ENCODE results near the gene ARHGAP26. TPM values are rescaled to one million over a fixed set of nuclear protein-coding genes. Genes with fewer than 3 reads are reported as not detected.

The ARHGAP26 gene
- total RNA-seq, 1 experiment from 2014 or later = 79.8 TPM

GRCh38 chr5:143230676-143230996 is 460.5 kb downstream of the ARHGAP26 start:
- Mint-ChIP-seq H3K27me3 (ENCODE audit: insufficient read depth, unreplicated experiment) (no peaks in the 10 kb centered on the region), H3K4me1 (ENCODE audit: low read depth, unreplicated experiment) (peaks cover 10% of the 10 kb centered on the region), H3K4me3 (ENCODE audit: unreplicated experiment) (no peak overlapping the region), H3K9me3 (ENCODE audit: unreplicated experiment) (no peaks in the 10 kb centered on the region), H3K27ac (ENCODE audit: unreplicated experiment) (no peak overlapping the region), H3K36me3 (ENCODE audit: insufficient read depth, unreplicated experiment) (peaks cover 9% of the 10 kb centered on the region)
- intact Hi-C loops (cut with micrococcal nuclease; ENCODE audit: unreplicated experiment) = no loop called here
- Histone ChIP-seq H3K9me3 (no peaks in the 10 kb centered on the region), H3K4me1 (no peaks in the 10 kb centered on the region), H3K36me3 (ENCODE audit: control insufficient read depth, insufficient read depth, low read length) (no peaks in the 10 kb centered on the region), H3K27me3 (replicated peaks; ENCODE audit: control insufficient read depth, insufficient read depth, low read length) (no peaks in the 10 kb centered on the region), H3K4me3 (ENCODE audit: low read depth, low read length) (no peak overlapping the region)
- no TSS peak for BruUV-seq (replicated peaks)
- CTCF ChIA-PET = interaction anchor here (0.6 kb wide), 1 partner anchor 132 kb away, joined by 5 read pairs; no protein-coding TSS in a partner anchor
- POLR2A ChIA-PET = no interaction called here
- no peak for DNase-seq
- TF ChIP-seq CTCF (IDR thresholded peaks at IDR 0.05; ENCODE audit: insufficient read depth in 1 of 2, low read depth in 1 of 2, low read length in 1 of 2, severe bottlenecking in 1 of 2, unreplicated experiment in 1 of 2) = no peak

GRCh38 chr5:143231416-143231815 is 461.2 kb downstream of the ARHGAP26 start:
- Histone ChIP-seq H3K9me3 (no peaks in the 10 kb centered on the region), H3K4me3 (ENCODE audit: low read depth, low read length) (no peak overlapping the region), H3K36me3 (ENCODE audit: control insufficient read depth, insufficient read depth, low read length) (no peaks in the 10 kb centered on the region), H3K4me1 (no peaks in the 10 kb centered on the region), H3K27me3 (replicated peaks; ENCODE audit: control insufficient read depth, insufficient read depth, low read length) (no peaks in the 10 kb centered on the region)
- Mint-ChIP-seq H3K4me3 (ENCODE audit: unreplicated experiment) (no peak overlapping the region), H3K27ac (ENCODE audit: unreplicated experiment) (no peak overlapping the region), H3K36me3 (ENCODE audit: insufficient read depth, unreplicated experiment) (peaks cover 5% of the 10 kb centered on the region), H3K9me3 (ENCODE audit: unreplicated experiment) (no peaks in the 10 kb centered on the region), H3K27me3 (ENCODE audit: insufficient read depth, unreplicated experiment) (no peaks in the 10 kb centered on the region), H3K4me1 (ENCODE audit: low read depth, unreplicated experiment) (peaks cover 10% of the 10 kb centered on the region)
- TF ChIP-seq CTCF (IDR thresholded peaks at IDR 0.05; ENCODE audit: insufficient read depth in 1 of 2, low read depth in 1 of 2, low read length in 1 of 2, severe bottlenecking in 1 of 2, unreplicated experiment in 1 of 2) = no peak
- intact Hi-C loops (cut with micrococcal nuclease; ENCODE audit: unreplicated experiment) = no loop called here
- no peak for DNase-seq
- no TSS peak for BruUV-seq (replicated peaks)
- CTCF ChIA-PET = no interaction called here
- POLR2A ChIA-PET = no interaction called here

GRCh38 chr5:143231973-143232812 is 462.0 kb downstream of the ARHGAP26 start:
- Mint-ChIP-seq H3K9me3 (ENCODE audit: unreplicated experiment) (no peaks in the 10 kb centered on the region), H3K27me3 (ENCODE audit: insufficient read depth, unreplicated experiment) (no peaks in the 10 kb centered on the region), H3K27ac (ENCODE audit: unreplicated experiment) (no peak overlapping the region), H3K4me1 (ENCODE audit: low read depth, unreplicated experiment) (peaks cover 10% of the 10 kb centered on the region), H3K4me3 (ENCODE audit: unreplicated experiment) (no peak overlapping the region), H3K36me3 (ENCODE audit: insufficient read depth, unreplicated experiment) (peaks cover 5% of the 10 kb centered on the region)
- no peak for TF ChIP-seq CTCF (IDR thresholded peaks at IDR 0.05; ENCODE audit: insufficient read depth in 1 of 2, low read depth in 1 of 2, low read length in 1 of 2, severe bottlenecking in 1 of 2, unreplicated experiment in 1 of 2)
- CTCF ChIA-PET = no interaction called here
- Histone ChIP-seq H3K4me3 (ENCODE audit: low read depth, low read length) (no peak overlapping the region), H3K4me1 (no peaks in the 10 kb centered on the region), H3K36me3 (ENCODE audit: control insufficient read depth, insufficient read depth, low read length) (no peaks in the 10 kb centered on the region), H3K9me3 (no peaks in the 10 kb centered on the region), H3K27me3 (replicated peaks; ENCODE audit: control insufficient read depth, insufficient read depth, low read length) (no peaks in the 10 kb centered on the region)
- POLR2A ChIA-PET = no interaction called here
- intact Hi-C loops (cut with micrococcal nuclease; ENCODE audit: unreplicated experiment) = no loop called here
- DNase-seq = no peak
- no TSS peak for BruUV-seq (replicated peaks)
